Heart left ventricle (tissue), 13 donors: ENCODE measurements around the gene CCDC148.

Experiments
- POLR2A ChIP-seq, 2 donors: fragments of 450-650 bp; IDR thresholded peaks; one replicate each; pipeline ENCODE4 v1.6.1; 2017; ENCODE audit warnings: antibody characterized with exemption in 2 of 2, mild to moderate bottlenecking in 2 of 2, moderate library complexity in 2 of 2
- TF ChIP-seq, protein P1 (sequence below), 12 donors: fragments of 200-600 bp; sonication (generic) in 4 of 12; IDR thresholded peaks; one replicate each; pipeline versions ENCODE4 v1.5.0 to v1.8.0; 2018 to 2022; ENCODE audit warnings: antibody characterized with exemption in 12 of 12, mild to moderate bottlenecking in 5 of 12
- donor health status: ischemic (EF 13 %, LVEDD 7.1; RV severe dilation, severe dysfunction).
- donor health status: DM: no; HTN: yes; CAD: no.
- donor health status: DM: no; HTN: no; CAD: no.
- donor health status: ischemic (EF 25% LVEDD 6.9; RV normal size, moderate dysfunction).
- donor health status: ischemic (EF 25% LVEDD 5.7; RV mildly dilated, moderate dysfunction).
- donor health status: ischemic (EF 35%, LVEDD 5.7; RV mildly dilated, moderate dysfunction).
- donor health status: nonischemic (EF 11% LVEDD 7.7; RV severe dilation, severe dysfunction).
- donor health status: DM: yes; HTN: yes; CAD: no.
- donor health status: PGD.
- donor health status: ischemic (EF 29% LVEDD 5.4; RV normal size, mild dysfunction).
- donor health status: nonischemic (EF 23%, LVEDD 6.1; RV moderate dilation, normal function).

DNA sequence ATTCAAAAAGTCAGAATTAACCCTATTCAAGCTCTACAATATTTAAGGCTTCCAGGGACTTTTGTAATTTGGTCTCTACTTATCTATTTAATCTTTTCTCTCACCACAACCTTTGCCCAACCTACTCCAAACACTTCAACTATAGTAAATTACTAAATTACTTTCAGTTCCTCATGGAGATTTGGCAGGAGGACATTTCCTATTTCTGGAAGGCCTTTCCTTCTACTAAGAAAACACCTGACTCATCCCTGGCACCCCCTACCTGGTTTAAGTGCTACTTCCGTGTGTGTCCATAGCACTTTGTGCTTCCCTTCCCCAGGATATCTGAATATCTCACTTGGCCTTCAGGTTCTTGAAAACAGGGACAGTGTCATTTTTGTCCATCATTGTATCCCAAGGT, 258.6 kb downstream of the CCDC148 start:
- TF ChIP-seq, protein P1, sequence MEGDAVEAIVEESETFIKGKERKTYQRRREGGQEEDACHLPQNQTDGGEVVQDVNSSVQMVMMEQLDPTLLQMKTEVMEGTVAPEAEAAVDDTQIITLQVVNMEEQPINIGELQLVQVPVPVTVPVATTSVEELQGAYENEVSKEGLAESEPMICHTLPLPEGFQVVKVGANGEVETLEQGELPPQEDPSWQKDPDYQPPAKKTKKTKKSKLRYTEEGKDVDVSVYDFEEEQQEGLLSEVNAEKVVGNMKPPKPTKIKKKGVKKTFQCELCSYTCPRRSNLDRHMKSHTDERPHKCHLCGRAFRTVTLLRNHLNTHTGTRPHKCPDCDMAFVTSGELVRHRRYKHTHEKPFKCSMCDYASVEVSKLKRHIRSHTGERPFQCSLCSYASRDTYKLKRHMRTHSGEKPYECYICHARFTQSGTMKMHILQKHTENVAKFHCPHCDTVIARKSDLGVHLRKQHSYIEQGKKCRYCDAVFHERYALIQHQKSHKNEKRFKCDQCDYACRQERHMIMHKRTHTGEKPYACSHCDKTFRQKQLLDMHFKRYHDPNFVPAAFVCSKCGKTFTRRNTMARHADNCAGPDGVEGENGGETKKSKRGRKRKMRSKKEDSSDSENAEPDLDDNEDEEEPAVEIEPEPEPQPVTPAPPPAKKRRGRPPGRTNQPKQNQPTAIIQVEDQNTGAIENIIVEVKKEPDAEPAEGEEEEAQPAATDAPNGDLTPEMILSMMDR (IDR thresholded peaks at IDR 0.05): no peak
- no peak for TF ChIP-seq POLR2A (IDR thresholded peaks at IDR 0.05)
